SW 1271 (cell line): ENCODE measurements around the gene ERICH2.
"Not testable (repeated sequence)": the region's sequence is repeated elsewhere in the genome, so short reads cannot be mapped to it uniquely, and the experiment has no call there.

ENCODE experiments used
- DNase-seq, 2 experiments: peaks; one replicate each; lab custom pipeline; 2025; lab: John Stamatoyannopoulos, UW

Gene ERICH2

GRCh38 chr2:170770008-170770605 is at the start of gene ERICH2:
ERICH2 (plus strand) TSS chr2:170770378; CDS start chr2:170770682, 304 bp downstream.
- peak; percentile 15 to 62 for DNase-seq

- no peak for DNase-seq
Observed at GRCh38 chr2:170721678-170722077, 48.5 kb upstream of the ERICH2 start.

DNA sequence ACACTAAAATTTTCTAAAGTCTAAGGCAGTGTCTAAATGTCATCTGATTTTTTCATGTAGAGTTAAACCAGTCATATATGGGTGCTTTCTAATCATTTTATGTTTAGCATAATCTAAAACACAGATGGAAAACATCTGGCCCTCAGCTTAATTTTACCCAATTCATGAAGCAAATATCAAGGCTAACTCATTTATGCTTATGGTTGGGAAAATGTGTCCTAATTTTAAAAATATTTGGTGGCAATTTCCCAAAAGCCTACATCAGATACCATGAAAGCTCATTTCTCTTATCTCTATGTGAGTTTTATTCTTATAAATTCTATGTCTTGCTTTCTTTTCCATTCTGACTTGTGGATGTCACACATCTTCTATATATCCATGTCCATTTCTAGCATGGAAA is 47.9 kb upstream of the ERICH2 start:
- no peak for DNase-seq

GRCh38 chr2:170723446-170723958 is 46.7 kb upstream of the ERICH2 start:
- no peak for DNase-seq

- no peak for DNase-seq
Observed at GRCh38 chr2:170733798-170734600, 36.2 kb upstream of the ERICH2 start.

- not testable (repeated sequence) for DNase-seq
Observed at GRCh38 chr2:170734601-170735000, 35.6 kb upstream of the ERICH2 start.

GRCh38 chr2:170736628-170737027 is 33.5 kb upstream of the ERICH2 start:
- no peak for DNase-seq

GRCh38 chr2:170737406-170737805 is 32.8 kb upstream of the ERICH2 start:
- no peak for DNase-seq

DNA sequence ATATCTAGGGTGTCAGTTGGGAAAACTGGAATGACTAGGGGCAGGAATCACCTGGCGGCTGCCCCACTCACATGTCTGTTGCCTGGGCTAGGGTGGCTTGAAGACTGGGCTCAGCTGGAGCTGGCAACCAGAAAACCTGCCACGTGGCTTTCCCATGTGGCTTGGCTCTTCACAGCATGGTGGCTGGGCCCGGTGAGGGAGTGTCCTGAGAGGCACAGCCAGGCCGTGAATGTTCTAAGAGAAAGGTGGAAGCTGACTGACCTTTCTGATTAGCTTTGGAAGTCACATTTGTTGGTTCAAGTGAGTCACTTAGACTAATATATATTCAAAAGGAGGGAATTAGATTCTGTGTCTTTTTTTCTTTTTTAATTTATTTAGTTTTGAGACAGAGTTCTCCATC is 32.4 kb upstream of the ERICH2 start:
- no peak for DNase-seq

- DNase-seq: peak; percentile 13 to 77
Observed at GRCh38 chr2:170739048-170739447, 31.1 kb upstream of the ERICH2 start.

DNA sequence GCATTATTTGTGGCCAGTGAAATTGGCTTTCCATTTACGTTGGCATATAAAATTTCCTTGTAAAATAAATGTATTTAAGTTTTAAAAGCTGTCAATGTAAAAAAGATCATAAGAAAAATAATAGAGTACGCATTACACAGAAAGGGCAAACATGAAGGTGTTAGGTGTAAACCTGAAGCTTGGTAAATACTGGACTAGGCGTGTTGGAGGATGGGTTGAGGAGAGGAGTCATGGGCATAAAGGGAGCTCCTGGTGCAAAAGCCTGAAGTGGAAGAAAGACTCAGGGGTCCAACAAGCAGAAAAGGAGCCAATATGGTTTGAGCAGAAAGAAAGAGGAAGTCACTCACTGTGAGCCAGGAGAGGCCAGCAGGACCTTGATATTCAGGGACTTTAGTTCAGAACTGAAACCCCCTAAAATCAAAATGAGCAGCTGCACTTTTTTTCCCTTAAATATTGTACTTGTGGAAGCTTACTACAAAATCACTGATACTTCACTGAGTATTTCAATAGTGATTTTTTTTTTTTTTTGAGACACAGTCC is 30.6 kb upstream of the ERICH2 start:
- no peak for DNase-seq

- no peak for DNase-seq
Observed at GRCh38 chr2:170740660-170741059, 29.5 kb upstream of the ERICH2 start.

GRCh38 chr2:170742000-170742399 is 28.2 kb upstream of the ERICH2 start:
- DNase-seq: no peak

GRCh38 chr2:170742896-170743529 is 27.2 kb upstream of the ERICH2 start:
- DNase-seq: no peak

DNA sequence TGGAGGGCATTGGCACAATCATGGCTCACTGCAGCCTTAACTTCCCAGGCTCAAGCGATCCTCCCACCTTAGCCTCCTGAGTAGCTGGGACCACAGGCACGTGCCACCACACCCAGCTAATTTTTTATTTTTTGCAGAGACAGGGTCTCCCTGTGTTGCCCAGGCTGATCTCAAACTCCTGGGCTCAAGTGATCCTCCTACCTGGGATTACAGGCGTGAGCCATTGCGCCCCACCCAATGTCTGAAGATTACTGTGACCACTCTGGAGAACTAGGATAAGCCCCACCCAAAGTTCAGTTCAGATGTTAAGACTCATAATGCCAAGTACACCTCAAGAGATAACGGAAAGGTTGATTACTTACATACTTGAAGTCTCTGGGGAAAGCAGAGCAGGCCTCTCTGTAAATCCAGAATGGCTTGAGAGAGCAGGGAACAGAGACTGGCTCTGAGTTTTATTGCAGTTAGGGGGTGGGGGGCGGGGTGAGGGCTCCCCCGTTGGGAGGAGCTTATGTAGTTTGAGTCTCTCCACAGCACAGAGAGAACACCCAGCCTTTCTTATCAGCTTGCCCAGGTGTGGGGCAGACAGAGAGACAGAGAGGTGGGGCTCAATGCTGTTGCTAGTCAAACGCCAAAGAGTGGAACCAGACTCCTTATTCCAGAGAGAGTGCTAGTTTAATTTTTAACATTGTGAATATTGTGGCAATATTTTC is 26.5 kb upstream of the ERICH2 start:
- no peak for DNase-seq

DNA sequence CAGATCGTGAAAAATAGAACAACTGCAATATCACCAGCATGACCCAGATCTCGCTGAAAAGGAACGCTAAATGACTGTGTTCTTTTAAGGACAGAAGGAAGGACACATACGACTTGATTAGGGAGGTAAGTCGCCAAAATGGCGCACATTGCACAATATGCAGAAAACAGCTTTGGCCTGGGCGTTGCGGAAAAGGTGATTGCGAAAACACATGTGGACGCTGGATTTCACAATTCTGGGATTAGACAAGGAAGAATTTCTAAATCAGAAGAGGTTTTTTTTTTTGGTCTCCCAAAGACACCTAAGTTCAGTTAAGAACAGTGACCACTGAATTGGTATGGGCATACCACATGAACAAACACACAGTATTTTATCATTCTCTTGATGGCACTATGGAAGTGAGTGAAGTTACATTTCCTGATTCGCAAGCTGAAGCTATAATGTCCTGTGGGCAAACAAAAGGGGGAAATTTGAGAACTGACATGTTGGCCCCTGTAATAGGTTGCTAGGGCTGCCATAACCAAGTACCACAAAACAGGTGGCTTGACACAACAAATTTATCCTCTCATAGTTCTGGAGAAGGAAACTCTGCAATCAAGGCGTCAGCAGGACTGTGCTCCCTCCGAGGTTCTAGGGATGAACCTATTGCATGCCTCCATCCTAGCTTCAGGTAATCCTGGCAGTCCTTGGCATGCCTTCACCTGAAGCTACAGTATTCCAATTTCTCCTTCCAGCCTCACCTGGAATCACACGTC is 25.8 kb upstream of the ERICH2 start:
- DNase-seq: no peak

DNA sequence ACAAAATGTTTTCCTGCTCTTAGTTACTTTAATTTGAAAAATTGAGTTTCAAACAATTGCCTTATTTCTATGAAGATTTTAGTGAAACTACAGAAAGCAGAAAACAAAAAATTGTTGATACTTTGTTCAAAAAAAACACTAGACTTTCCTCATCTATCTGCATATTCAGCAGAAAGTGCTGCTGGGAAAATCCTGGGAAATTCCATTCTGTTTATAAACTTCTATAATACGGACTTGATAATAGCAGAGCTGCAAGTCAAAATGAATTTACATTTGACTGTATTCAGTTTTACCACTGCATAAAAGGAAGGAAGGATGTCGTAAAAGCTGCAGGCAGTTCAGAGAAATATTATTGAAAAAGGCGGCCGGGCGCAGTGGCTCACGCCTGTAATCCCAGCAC is 24.9 kb upstream of the ERICH2 start:
- DNase-seq: no peak

GRCh38 chr2:170747921-170748320 is 22.3 kb upstream of the ERICH2 start:
- no peak for DNase-seq

- not testable (repeated sequence) for DNase-seq
Observed at GRCh38 chr2:170751555-170751954, 18.6 kb upstream of the ERICH2 start.

- DNase-seq: no peak
Observed at GRCh38 chr2:170761572-170761971, 8.6 kb upstream of the ERICH2 start.

DNA sequence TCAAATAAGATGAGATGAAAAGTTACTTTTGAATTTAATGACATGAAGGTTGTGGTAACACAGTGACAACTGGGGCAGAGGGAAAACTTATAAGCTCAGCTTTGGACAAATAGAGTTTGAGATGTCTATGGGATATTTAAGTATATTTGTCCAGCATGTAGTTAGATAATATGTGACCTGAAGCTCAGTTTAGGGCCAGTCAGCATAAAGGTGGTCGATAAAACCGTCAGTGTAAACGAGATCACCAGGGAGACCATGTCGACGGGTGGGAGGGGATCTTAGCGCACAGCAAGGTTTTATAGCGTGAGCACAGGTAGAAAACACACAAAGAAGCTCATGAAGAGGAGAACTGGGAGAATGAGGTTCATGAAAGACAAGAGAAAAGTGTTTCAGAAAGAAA is 7.4 kb upstream of the ERICH2 start:
- DNase-seq: no peak
